GM18909 (cell line): ENCODE results near the gene HACL1.

Source experiments
- ATAC-seq: cut with Tn5 transposase; IDR thresholded peaks from one replicate; pipeline ENCODE4 v1.9.1; 2021; ENCODE audit warnings: mild to moderate bottlenecking; ENCODE audit not compliant: unreplicated experiment, poor library complexity

HACL1 gene

DNA sequence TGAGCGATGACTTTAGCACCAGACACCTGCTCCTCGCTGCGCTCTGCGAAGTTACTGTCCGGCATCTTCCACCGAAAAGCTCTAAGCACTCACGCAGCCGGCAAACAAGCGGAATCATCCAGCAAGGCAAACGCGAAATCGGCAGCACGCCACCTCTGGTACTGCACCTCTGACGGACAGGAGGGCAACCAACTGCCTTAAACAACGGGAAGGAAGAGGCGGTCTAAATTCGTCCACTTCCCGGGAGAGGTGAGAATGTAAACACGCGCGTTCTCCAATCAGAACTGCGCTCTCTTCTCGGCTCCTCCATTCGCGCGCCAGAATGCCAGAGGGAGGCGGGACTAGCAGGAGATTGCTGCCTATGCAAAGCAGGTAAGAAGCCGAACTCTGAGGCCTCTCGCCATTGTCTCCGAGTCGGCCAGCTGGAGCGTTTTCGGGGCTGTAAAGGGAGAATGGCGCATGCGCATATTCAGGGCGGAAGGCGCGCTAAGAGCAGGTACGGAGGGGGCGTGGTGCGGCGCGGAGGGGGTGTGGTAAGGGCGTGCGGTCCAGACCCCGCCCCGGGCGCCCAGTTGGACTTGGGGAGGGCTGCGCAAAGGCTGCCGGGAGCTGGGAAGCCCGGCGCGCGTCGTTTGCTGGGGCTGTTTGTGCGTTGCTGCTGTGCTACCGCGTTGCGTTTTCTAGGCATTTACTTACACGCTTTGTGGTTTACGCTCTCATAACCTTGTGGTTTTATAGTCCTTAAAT, at the start of gene HACL1, which contains the start of gene BTD:
HACL1 (minus strand) TSS at position 171 of the 747 bp plus-strand sequence; CDS start at position 65, 106 bp downstream.
BTD (plus strand) TSS at position 347 of the 747 bp plus-strand sequence. CDS start 33,695 bp downstream, outside the sequence.
- ATAC-seq, result peak; percentile 95

GRCh38 chr3:15649858-15650257, 48.5 kb upstream of the HACL1 start:
- ATAC-seq, result no peak

DNA sequence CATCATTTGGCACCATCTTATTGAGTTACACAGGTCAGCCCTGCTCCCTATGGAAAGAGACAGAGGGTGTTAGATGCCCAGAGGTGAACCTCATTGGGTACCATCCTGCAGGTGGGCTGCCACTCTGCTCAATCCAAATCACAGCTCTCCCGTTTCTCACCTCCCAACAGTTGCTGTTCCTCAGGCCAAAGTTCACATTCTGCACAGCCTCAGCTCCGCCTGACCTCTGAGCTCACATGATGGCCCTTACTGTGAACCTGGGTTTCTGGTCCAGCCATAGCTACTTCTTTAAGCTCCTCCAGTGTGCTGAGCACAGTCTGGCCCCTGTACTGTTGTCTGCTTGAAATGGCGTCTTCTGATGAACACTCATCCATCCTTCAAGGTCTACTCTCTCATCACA, 48.0 kb upstream of the HACL1 start:
- ATAC-seq, result no peak

DNA sequence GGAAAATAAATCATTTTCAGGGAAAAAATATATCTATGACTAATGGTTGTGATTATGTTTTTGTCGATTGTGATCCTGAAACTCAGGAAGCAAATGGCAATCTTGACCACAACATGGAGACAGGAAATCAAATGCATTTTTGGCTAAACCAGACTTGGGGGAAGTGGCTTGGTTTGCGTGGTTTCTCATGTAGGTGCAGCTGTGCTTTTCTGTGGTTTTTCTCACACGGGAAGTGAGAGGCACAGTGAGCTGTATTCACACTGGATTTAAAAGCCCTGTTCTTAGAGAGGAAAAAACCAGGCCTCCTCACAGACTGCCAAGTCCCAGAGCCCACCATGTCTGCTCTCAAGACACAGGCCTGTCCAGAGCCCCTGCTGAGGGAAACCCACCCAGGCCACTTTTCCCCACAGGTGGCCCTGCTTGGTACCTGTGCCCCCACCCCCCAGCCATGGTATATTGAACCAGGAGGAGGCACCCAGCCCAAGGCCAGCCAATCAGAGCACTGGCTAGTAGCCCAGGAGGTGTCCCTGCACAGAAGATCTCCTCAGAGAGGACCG, 46.3 kb upstream of the HACL1 start:
- peak; percentile 91 for ATAC-seq

- peak; percentile 18 for ATAC-seq
Observed at GRCh38 chr3:15646851-15647511, 45.6 kb upstream of the HACL1 start.

- no peak for ATAC-seq
Observed at GRCh38 chr3:15645740-15646501, 44.6 kb upstream of the HACL1 start.

GRCh38 chr3:15645246-15645645, 43.9 kb upstream of the HACL1 start:
- ATAC-seq, result no peak

GRCh38 chr3:15638891-15639262, 37.5 kb upstream of the HACL1 start:
- ATAC-seq, result no peak

GRCh38 chr3:15638193-15638890, 37.0 kb upstream of the HACL1 start:
- ATAC-seq, result no peak

- no peak for ATAC-seq
Observed at GRCh38 chr3:15637131-15637951, 36.0 kb upstream of the HACL1 start.

- no peak for ATAC-seq
Observed at GRCh38 chr3:15636028-15636709, 34.8 kb upstream of the HACL1 start.

DNA sequence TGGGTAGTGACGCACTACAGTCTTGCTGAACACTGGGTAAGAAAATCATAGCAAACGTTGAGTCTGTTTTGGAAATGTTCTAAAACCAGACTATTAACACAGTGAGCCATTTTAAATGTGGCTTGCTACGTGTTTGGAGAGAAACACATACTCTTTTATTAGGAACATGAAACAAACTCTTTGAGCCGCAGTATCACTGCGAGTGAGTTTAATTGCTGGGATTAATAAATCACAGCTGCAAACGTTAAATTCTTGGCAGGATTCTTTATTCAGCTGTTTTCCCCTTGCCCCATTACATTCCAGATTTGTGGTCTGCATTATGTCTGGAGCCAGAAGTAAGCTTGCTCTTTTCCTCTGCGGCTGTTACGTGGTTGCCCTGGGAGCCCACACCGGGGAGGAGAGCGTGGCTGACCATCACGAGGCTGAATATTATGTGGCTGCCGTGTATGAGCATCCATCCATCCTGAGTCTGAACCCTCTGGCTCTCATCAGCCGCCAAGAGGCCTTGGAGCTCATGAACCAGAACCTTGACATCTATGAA, 33.8 kb upstream of the HACL1 start:
- no peak for ATAC-seq

DNA sequence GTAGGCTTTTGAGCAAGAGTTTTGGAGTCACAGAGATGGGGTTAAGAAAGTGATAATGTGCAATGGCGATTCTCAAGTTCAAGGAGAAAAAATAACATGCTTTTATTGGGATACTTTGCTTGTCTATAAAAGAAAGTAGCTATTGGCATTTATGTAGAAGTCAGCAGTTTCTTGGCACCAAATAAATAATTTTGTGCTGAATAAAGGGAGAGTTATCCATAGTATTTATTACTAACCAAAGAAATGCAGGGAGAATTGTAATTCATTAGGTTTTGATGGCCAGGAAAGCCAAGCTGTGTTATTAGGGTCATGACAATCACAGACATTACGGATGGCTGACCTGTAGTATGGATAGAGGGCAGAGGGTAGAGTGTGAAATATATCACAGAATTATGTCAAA, 33.3 kb upstream of the HACL1 start:
- no peak for ATAC-seq

GRCh38 chr3:15633766-15634598, 32.6 kb upstream of the HACL1 start:
- ATAC-seq, result no peak

GRCh38 chr3:15633159-15633558, 31.8 kb upstream of the HACL1 start:
- no peak for ATAC-seq

- ATAC-seq, result no peak
Observed at GRCh38 chr3:15632212-15632580, 30.8 kb upstream of the HACL1 start.

DNA sequence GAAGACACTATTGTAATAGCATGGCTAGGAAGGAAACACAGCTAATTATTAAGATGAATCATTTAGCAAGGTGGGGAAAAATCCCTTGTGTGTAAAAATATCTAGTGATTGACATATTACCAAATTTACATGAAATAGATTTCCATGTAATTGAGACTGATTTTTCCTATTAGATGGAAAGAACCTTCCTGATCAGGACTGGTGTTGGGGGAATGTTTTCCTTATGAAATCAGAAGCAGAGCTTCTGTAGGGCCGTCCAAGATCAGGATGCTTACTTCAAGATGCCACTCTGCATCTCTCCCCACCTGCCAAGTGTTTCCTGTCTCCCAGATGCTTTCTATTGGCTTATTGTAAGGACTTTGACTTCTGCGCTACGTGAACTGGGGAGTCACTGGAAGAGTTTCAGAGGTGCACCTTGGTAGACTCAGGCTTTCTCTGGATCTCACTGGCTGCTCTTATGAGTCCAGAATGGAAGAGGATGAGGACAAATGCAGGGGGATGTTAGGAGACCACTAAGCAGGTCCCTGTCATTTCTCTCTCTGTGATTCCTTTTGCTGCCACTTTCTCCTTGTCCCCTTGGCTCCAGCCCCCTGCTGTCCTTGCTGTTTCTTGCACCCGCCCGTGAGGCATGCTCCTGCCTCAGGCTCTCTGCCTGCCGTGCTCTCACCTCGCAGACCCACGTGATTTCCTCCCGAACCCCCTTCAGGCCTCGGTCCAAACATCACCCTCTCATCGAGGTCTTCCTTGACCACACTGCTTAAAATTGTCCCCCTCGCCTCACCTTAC, 30.2 kb upstream of the HACL1 start:
- ATAC-seq, result no peak
